ENCODE data around the gene ATP12A.

ATP12A gene

GRCh38 chr13:24684600-24684998, 4.4 kb downstream of the ATP12A start:
- Histone ChIP-seq H3K36me3 (ENCODE audit: control insufficient read depth, insufficient read depth, low read length) (no peaks in the 10 kb centered on the region), H3K4me1 (ENCODE audit: control insufficient read depth, insufficient read depth, low read length) (peaks cover 17% of the 10 kb centered on the region), H3K4me3 (ENCODE audit: insufficient read depth, low read depth, low read length) (no peak overlapping the region), H3K9me3 (ENCODE audit: control insufficient read depth, low read length) (no peaks in the 10 kb centered on the region), H3K27me3 (ENCODE audit: control insufficient read depth, insufficient read depth, low read length, poor library complexity, severe bottlenecking) (peaks cover 23% of the 10 kb centered on the region), H3K27ac (ENCODE audit: insufficient read depth, low read depth, low read length, poor library complexity, severe bottlenecking) (no peak overlapping the region)
- 52 to 65% methylated on average over 4 of the region's 4 CpGs for WGBS, 2 experiments

GRCh38 chr13:24685314-24685713, 5.1 kb downstream of the ATP12A start:
- Histone ChIP-seq H3K4me1 (ENCODE audit: control insufficient read depth, insufficient read depth, low read length) (peaks cover 17% of the 10 kb centered on the region), H3K4me3 (ENCODE audit: insufficient read depth, low read depth, low read length) (no peak overlapping the region), H3K27ac (ENCODE audit: insufficient read depth, low read depth, low read length, poor library complexity, severe bottlenecking) (no peak overlapping the region), H3K36me3 (ENCODE audit: control insufficient read depth, insufficient read depth, low read length) (no peaks in the 10 kb centered on the region), H3K9me3 (ENCODE audit: control insufficient read depth, low read length) (no peaks in the 10 kb centered on the region), H3K27me3 (ENCODE audit: control insufficient read depth, insufficient read depth, low read length, poor library complexity, severe bottlenecking) (peaks cover 16% of the 10 kb centered on the region)
- 92 to 97% methylated on average over 6 of the region's 6 CpGs for WGBS, 2 experiments

GRCh38 chr13:24687611-24688010, 7.4 kb downstream of the ATP12A start:
- Histone ChIP-seq H3K27me3 (ENCODE audit: control insufficient read depth, insufficient read depth, low read length, poor library complexity, severe bottlenecking) (no peaks in the 10 kb centered on the region), H3K27ac (ENCODE audit: insufficient read depth, low read depth, low read length, poor library complexity, severe bottlenecking) (no peak overlapping the region), H3K4me3 (ENCODE audit: insufficient read depth, low read depth, low read length) (no peak overlapping the region), H3K36me3 (ENCODE audit: control insufficient read depth, insufficient read depth, low read length) (no peaks in the 10 kb centered on the region), H3K9me3 (ENCODE audit: control insufficient read depth, low read length) (no peaks in the 10 kb centered on the region), H3K4me1 (ENCODE audit: control insufficient read depth, insufficient read depth, low read length) (peaks cover 17% of the 10 kb centered on the region)
- WGBS, 2 experiments = 92 to 95% methylated on average over 7 of the region's 7 CpGs

GRCh38 chr13:24688111-24688510, 7.9 kb downstream of the ATP12A start:
- WGBS, 2 experiments = 67 to 72% methylated on average over 10 of the region's 10 CpGs
- no peaks in the 10 kb centered on the region for H3K9me3 ChIP-seq (ENCODE audit: control insufficient read depth, low read length)
- H3K36me3 ChIP-seq (ENCODE audit: control insufficient read depth, insufficient read depth, low read length) = no peaks in the 10 kb centered on the region
- no peaks in the 10 kb centered on the region for H3K27me3 ChIP-seq (ENCODE audit: control insufficient read depth, insufficient read depth, low read length, poor library complexity, severe bottlenecking)
- H3K4me1 ChIP-seq (ENCODE audit: control insufficient read depth, insufficient read depth, low read length) = peaks cover 17% of the 10 kb centered on the region
- no peak overlapping the region for H3K27ac ChIP-seq (ENCODE audit: insufficient read depth, low read depth, low read length, poor library complexity, severe bottlenecking)
- no peak overlapping the region for H3K4me3 ChIP-seq (ENCODE audit: insufficient read depth, low read depth, low read length)

GRCh38 chr13:24688950-24689349, 8.7 kb downstream of the ATP12A start:
- Histone ChIP-seq H3K9me3 (ENCODE audit: control insufficient read depth, low read length) (no peaks in the 10 kb centered on the region), H3K36me3 (ENCODE audit: control insufficient read depth, insufficient read depth, low read length) (no peaks in the 10 kb centered on the region), H3K4me1 (ENCODE audit: control insufficient read depth, insufficient read depth, low read length) (peaks cover 16% of the 10 kb centered on the region), H3K4me3 (ENCODE audit: insufficient read depth, low read depth, low read length) (no peak overlapping the region), H3K27ac (ENCODE audit: insufficient read depth, low read depth, low read length, poor library complexity, severe bottlenecking) (no peak overlapping the region), H3K27me3 (ENCODE audit: control insufficient read depth, insufficient read depth, low read length, poor library complexity, severe bottlenecking) (no peaks in the 10 kb centered on the region)
- WGBS, 2 experiments = 93 to 96% methylated on average over 11 of the region's 11 CpGs

GRCh38 chr13:24691381-24691780, 11.2 kb downstream of the ATP12A start:
- no peak overlapping the region for H3K4me3 ChIP-seq (ENCODE audit: insufficient read depth, low read depth, low read length)
- H3K4me1 ChIP-seq (ENCODE audit: control insufficient read depth, insufficient read depth, low read length) = peaks cover 4% of the 10 kb centered on the region
- no peaks in the 10 kb centered on the region for H3K27me3 ChIP-seq (ENCODE audit: control insufficient read depth, insufficient read depth, low read length, poor library complexity, severe bottlenecking)
- WGBS, 2 experiments = 88 to 93% methylated on average over 5 of the region's 5 CpGs
- H3K9me3 ChIP-seq (ENCODE audit: control insufficient read depth, low read length) = no peaks in the 10 kb centered on the region
- H3K27ac ChIP-seq (ENCODE audit: insufficient read depth, low read depth, low read length, poor library complexity, severe bottlenecking) = no peak overlapping the region
- no peaks in the 10 kb centered on the region for H3K36me3 ChIP-seq (ENCODE audit: control insufficient read depth, insufficient read depth, low read length)

- Histone ChIP-seq H3K9me3 (ENCODE audit: control insufficient read depth, low read length) (no peaks in the 10 kb centered on the region), H3K4me1 (ENCODE audit: control insufficient read depth, insufficient read depth, low read length) (peaks cover 4% of the 10 kb centered on the region), H3K27me3 (ENCODE audit: control insufficient read depth, insufficient read depth, low read length, poor library complexity, severe bottlenecking) (no peaks in the 10 kb centered on the region), H3K36me3 (ENCODE audit: control insufficient read depth, insufficient read depth, low read length) (no peaks in the 10 kb centered on the region), H3K4me3 (ENCODE audit: insufficient read depth, low read depth, low read length) (no peak overlapping the region), H3K27ac (ENCODE audit: insufficient read depth, low read depth, low read length, poor library complexity, severe bottlenecking) (no peak overlapping the region)
- WGBS, 2 experiments = 81 to 85% methylated on average over 4 of the region's 4 CpGs
Measured at GRCh38 chr13:24692561-24692960, 12.4 kb downstream of the ATP12A start.

GRCh38 chr13:24693862-24694471, 13.8 kb downstream of the ATP12A start:
- Histone ChIP-seq H3K27ac (ENCODE audit: insufficient read depth, low read depth, low read length, poor library complexity, severe bottlenecking) (no peak overlapping the region), H3K9me3 (ENCODE audit: control insufficient read depth, low read length) (no peaks in the 10 kb centered on the region), H3K27me3 (ENCODE audit: control insufficient read depth, insufficient read depth, low read length, poor library complexity, severe bottlenecking) (no peaks in the 10 kb centered on the region), H3K4me1 (ENCODE audit: control insufficient read depth, insufficient read depth, low read length) (no peaks in the 10 kb centered on the region), H3K4me3 (ENCODE audit: insufficient read depth, low read depth, low read length) (no peak overlapping the region), H3K36me3 (ENCODE audit: control insufficient read depth, insufficient read depth, low read length) (no peaks in the 10 kb centered on the region)
- WGBS, 2 experiments = 44 to 47% methylated on average over 17 of the region's 17 CpGs

- Histone ChIP-seq H3K36me3 (ENCODE audit: control insufficient read depth, insufficient read depth, low read length) (no peaks in the 10 kb centered on the region), H3K4me1 (ENCODE audit: control insufficient read depth, insufficient read depth, low read length) (no peaks in the 10 kb centered on the region), H3K4me3 (ENCODE audit: insufficient read depth, low read depth, low read length) (no peak overlapping the region), H3K9me3 (ENCODE audit: control insufficient read depth, low read length) (no peaks in the 10 kb centered on the region), H3K27ac (ENCODE audit: insufficient read depth, low read depth, low read length, poor library complexity, severe bottlenecking) (no peak overlapping the region), H3K27me3 (ENCODE audit: control insufficient read depth, insufficient read depth, low read length, poor library complexity, severe bottlenecking) (no peaks in the 10 kb centered on the region)
- 88 to 90% methylated on average over 12 of the region's 12 CpGs for WGBS, 2 experiments
Measured at GRCh38 chr13:24694907-24695306, 14.7 kb downstream of the ATP12A start.

- 92 to 94% methylated on average over 12 of the region's 12 CpGs for WGBS, 2 experiments
- no peaks in the 10 kb centered on the region for H3K9me3 ChIP-seq (ENCODE audit: control insufficient read depth, low read length)
- H3K4me3 ChIP-seq (ENCODE audit: insufficient read depth, low read depth, low read length) = no peak overlapping the region
- no peak overlapping the region for H3K27ac ChIP-seq (ENCODE audit: insufficient read depth, low read depth, low read length, poor library complexity, severe bottlenecking)
- no peaks in the 10 kb centered on the region for H3K27me3 ChIP-seq (ENCODE audit: control insufficient read depth, insufficient read depth, low read length, poor library complexity, severe bottlenecking)
- H3K36me3 ChIP-seq (ENCODE audit: control insufficient read depth, insufficient read depth, low read length) = no peaks in the 10 kb centered on the region
- H3K4me1 ChIP-seq (ENCODE audit: control insufficient read depth, insufficient read depth, low read length) = no peaks in the 10 kb centered on the region
Measured at GRCh38 chr13:24698686-24699085, 18.5 kb downstream of the ATP12A start.

- Histone ChIP-seq H3K4me3 (ENCODE audit: insufficient read depth, low read depth, low read length) (no peak overlapping the region), H3K27ac (ENCODE audit: insufficient read depth, low read depth, low read length, poor library complexity, severe bottlenecking) (no peak overlapping the region), H3K9me3 (ENCODE audit: control insufficient read depth, low read length) (no peaks in the 10 kb centered on the region), H3K4me1 (ENCODE audit: control insufficient read depth, insufficient read depth, low read length) (no peaks in the 10 kb centered on the region), H3K27me3 (ENCODE audit: control insufficient read depth, insufficient read depth, low read length, poor library complexity, severe bottlenecking) (no peaks in the 10 kb centered on the region), H3K36me3 (ENCODE audit: control insufficient read depth, insufficient read depth, low read length) (no peaks in the 10 kb centered on the region)
- 94% methylated on average over 5 of the region's 5 CpGs for WGBS, 2 experiments
Measured at GRCh38 chr13:24699541-24699940, 19.3 kb downstream of the ATP12A start.

Measured in ectodermal cell (in vitro differentiated cells).